ENCODE results near the gene KLHDC8A.
"Not testable (repeated sequence)": the region's sequence is repeated elsewhere in the genome, so short reads cannot be mapped to it uniquely, and the experiment has no call there.

KLHDC8A gene

DNA sequence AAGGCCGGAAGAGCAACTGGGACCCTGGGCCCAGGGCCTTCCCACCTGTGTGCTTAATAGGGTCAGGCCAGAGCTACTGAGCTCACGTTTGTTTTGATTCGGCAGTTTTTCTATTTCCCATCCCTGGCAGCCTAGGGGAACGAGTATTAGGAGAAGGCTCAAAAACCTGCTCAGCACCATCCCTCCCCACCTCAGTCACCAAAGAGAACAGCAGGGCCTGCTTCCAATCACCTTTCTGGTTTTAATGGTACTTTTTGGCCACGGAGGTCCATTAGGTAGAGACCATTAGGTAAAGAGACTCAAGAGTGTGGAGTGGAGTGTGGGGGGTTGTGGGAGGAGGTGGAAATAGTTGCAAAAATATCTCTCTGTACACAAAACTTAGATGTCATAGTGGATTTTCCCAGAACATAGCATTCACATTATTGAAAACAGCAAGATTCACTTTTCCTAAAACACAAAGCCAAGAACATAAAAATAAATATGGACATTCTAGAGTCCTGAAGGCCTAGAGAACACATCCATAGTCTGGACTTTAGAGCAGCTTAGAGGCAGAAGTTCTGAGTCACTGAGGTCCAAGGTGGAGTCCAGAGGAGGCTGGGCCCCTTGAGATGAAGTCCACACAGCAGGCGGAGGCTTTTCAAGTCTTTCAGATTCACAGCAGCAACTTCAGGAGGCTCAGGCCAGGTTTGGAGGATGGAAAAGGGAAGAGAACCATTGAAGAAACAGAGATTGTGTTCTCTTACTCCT lies 54.7 kb downstream of the KLHDC8A start:
- TF ChIP-seq, protein P1, sequence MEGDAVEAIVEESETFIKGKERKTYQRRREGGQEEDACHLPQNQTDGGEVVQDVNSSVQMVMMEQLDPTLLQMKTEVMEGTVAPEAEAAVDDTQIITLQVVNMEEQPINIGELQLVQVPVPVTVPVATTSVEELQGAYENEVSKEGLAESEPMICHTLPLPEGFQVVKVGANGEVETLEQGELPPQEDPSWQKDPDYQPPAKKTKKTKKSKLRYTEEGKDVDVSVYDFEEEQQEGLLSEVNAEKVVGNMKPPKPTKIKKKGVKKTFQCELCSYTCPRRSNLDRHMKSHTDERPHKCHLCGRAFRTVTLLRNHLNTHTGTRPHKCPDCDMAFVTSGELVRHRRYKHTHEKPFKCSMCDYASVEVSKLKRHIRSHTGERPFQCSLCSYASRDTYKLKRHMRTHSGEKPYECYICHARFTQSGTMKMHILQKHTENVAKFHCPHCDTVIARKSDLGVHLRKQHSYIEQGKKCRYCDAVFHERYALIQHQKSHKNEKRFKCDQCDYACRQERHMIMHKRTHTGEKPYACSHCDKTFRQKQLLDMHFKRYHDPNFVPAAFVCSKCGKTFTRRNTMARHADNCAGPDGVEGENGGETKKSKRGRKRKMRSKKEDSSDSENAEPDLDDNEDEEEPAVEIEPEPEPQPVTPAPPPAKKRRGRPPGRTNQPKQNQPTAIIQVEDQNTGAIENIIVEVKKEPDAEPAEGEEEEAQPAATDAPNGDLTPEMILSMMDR (IDR thresholded peaks at IDR 0.05; ENCODE audit: low read depth, low read length, missing control alignments): no peak
- H3K4me3 ChIP-seq (ENCODE audit: low read depth, low read length): no peak overlapping the region
- DNase-seq (ENCODE audit: low read depth): no peak

DNA sequence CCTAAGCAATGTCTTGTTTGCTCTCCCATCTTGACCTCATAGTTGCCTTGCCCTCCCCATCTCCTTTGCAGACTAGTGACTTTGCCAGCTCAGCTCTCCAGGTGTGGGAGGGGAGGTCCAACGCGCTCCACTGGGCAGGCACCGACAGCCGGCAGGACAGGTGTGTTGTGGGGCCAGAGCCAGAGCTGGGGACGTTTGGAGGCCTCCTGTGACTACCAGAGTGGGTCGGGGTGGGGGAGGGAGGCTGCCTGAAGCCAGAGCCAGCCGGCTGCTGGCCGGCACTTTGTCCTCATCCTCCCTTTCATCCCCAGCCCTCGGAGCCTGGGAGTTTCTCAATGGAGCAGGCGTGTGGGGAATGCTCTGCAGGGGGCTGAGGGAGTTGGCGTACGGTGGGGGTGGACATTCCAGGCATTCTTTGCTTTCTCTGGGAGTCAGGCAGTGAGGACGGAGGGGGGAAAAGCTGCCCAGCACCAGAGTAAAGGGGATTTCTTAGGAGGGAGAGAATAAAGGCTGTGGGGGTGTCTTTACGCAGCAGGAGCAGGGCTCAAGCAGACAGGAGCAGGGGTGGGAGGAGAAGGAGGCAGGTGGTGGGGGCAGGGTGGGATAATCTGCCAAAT lies 55.4 kb downstream of the KLHDC8A start:
- H3K4me3 ChIP-seq (ENCODE audit: low read depth, low read length): no peak overlapping the region
- TF ChIP-seq, protein P1 (IDR thresholded peaks at IDR 0.05; ENCODE audit: low read depth, low read length, missing control alignments): no peak
- DNase-seq (ENCODE audit: low read depth): no peak

DNA sequence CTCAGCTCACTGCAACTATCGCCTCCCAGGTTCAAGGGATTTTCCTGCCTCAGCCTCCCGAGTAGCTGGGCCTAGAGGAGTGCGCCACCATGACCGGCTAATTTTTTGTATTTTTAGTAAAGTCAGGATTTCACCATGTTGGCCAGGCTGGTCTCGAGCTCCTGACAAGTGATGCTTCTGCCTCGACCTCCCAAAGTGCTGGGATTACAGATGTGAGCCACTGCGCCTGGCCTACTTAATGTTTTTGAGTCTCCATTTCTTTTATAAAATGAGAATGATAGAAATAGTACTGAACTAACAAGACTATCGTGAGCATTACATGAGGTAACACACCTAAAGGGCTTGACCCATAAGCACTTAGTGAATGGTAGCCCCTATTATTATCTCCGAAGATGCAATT lies 56.6 kb downstream of the KLHDC8A start:
- DNase-seq (ENCODE audit: low read depth): no peak
- TF ChIP-seq, protein P1 (IDR thresholded peaks at IDR 0.05; ENCODE audit: low read depth, low read length, missing control alignments): no peak
- no peak overlapping the region for H3K4me3 ChIP-seq (ENCODE audit: low read depth, low read length)

DNA sequence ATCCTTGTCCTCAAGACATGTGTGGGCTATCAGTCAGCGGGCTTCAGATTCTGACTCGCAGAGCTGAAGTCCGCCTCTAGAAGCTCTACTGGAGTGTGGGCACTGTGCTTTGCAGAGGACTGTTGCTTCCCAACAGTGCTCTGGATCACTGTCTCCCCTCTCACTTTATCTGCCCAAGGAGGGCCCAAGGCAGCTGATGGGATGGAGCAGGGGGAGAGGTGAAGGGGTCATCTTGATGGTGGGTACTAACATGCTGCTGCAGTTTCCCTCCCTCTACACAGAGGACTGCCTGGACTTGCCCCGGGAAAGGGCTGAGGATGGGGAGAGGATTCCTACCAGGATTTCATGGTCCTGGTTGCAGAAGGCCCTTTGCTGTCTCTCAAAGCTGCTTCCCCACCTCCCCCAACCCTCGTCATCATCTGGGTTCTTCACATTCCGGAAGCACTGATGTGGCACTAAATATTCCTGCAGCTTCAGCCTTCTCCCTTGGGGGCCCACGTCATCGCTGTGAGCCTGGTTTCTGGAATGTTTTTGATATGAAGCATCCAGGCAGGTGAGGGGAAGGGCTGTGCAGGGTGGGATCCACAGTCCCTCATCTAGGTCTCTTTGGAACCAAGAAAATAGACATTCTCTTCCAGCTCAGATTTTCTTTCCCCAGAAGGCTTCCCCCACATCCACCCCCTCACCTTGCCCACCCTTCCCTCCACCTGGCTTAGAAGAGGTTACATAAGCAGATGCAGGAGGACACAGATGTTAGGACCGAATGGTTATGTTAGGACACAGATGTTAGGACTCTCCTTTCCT lies 58.3 kb downstream of the KLHDC8A start:
- no peak for DNase-seq (ENCODE audit: low read depth)
- H3K4me3 ChIP-seq (ENCODE audit: low read depth, low read length): no peak overlapping the region

DNA sequence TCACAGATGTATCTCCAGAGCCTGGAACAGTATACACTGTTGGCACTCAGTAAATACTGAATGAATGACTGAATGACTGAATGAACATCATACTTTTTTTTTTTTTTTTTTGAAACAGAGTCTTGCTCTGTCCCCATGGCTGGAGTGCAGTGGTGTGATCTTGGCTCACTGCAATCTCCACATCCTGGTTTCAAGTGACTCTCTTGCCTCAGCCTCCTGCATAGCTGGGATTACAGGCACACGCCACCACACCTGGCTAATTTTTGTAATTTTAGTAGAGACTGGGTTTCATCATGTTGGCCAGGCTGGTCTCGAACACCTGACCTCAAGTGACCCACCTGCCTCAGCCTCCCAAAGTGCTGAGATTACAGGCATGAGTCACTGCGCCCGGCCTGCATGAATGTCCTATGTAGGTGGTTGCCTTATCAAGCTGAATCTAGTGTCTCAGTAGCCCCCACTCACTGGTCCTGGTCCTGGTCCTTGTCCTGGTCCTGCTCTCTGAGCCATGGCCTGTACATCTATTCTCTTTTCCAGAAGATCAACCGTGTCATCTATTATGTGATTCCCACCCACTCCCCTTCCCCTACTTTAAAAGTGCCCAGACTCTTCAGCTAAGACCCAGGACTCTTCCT lies 59.1 kb downstream of the KLHDC8A start:
- not testable (repeated sequence) for DNase-seq (ENCODE audit: low read depth); H3K4me3 ChIP-seq (ENCODE audit: low read depth, low read length)

More for the DNA sequence above, 58.3 kb downstream of the KLHDC8A start:
- TF ChIP-seq, protein P1 (IDR thresholded peaks at IDR 0.05; ENCODE audit: low read depth, low read length, missing control alignments): no peak

DNA sequence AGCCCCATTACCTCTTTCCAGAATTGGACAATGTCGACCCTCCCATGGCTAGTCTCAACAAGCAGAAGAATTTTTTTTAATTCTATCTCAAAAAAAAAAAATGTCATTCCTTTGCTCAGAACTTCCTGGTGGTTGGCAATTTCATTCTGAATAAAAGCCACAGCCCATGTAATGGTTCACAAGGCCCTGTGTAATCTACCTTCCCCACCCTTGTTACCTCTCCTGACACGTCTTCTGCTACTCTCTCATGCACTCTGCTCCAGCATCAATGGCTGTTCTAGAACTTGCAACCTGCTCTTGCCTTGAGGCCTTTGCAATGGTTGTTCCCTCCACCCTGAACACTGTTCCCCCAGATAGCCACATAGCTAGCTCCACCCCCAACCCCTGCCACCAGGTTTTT lies 60.6 kb downstream of the KLHDC8A start:
- H3K4me3 ChIP-seq (ENCODE audit: low read depth, low read length): no peak overlapping the region
- TF ChIP-seq, protein P1 (IDR thresholded peaks at IDR 0.05; ENCODE audit: low read depth, low read length, missing control alignments): no peak
- no peak for DNase-seq (ENCODE audit: low read depth)

DNA sequence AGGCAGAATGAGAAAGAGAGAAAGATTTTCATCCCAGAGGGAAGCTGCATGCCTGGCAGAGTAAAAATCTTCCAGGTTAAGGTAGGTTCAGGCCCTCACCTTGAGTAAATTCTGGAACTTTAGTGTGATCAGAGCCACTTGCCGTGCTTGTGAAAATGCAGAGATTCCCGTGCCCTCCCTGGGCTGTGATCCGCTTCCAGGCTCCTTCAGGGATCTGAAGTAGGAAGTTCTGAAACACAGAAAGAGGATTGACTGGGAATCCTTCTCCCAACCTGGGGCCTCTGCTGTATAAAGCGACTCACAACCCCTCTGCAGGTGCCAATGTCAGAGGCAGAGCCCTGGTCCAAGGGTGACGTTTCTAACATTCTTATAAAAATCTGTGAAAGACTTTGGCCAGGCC lies 61.8 kb downstream of the KLHDC8A start:
- no peak for DNase-seq (ENCODE audit: low read depth)
- H3K4me3 ChIP-seq (ENCODE audit: low read depth, low read length): no peak overlapping the region
- TF ChIP-seq, protein P1 (IDR thresholded peaks at IDR 0.05; ENCODE audit: low read depth, low read length, missing control alignments): no peak
